Suprapubic skin (tissue), 4 donors: Measurements from ENCODE around the gene TDRD9. TPM values are rescaled to one million over a fixed set of nuclear protein-coding genes. Genes with fewer than 3 reads are reported as not detected.

ENCODE experiments used
- DNase-seq, 2 donors: peaks; one replicate each; pipeline ENCODE4 v3.0.0-alpha.2; 2019; ENCODE audit warnings: low spot score in 2 of 2
- H3K27ac ChIP-seq: fragments of 200-600 bp; sonication (generic); one replicate; pipeline ENCODE4 v1.5.1; 2019
- H3K27me3 ChIP-seq: fragments of 200-600 bp; sonication (generic); one replicate; pipeline ENCODE4 v1.5.1; 2019
- H3K36me3 ChIP-seq: fragments of 200-600 bp; sonication (generic); one replicate; pipeline ENCODE4 v1.5.1; 2019
- H3K4me1 ChIP-seq: fragments of 200-600 bp; sonication (generic); one replicate; pipeline ENCODE4 v1.5.1; 2019
- H3K4me3 ChIP-seq: fragments of 200-600 bp; sonication (generic); one replicate; pipeline ENCODE4 v1.5.1; 2019; ENCODE audit warnings: mild to moderate bottlenecking
- H3K9me3 ChIP-seq: fragments of 200-600 bp; sonication (generic); one replicate; pipeline ENCODE4 v1.5.1; 2019
- CTCF ChIP-seq, 2 donors: fragments of 200-600 bp in 1 of 2; fragments of 450-650 bp in 1 of 2; sonication (generic) in 1 of 2; IDR thresholded peaks; one replicate each; pipeline ENCODE4 v1.5.1; 2016 to 2019; ENCODE audit warnings: antibody characterized with exemption in 2 of 2, mild to moderate bottlenecking in 1 of 2, moderate library complexity in 1 of 2
- EP300 ChIP-seq: sonication (generic); formaldehyde crosslinking; IDR thresholded peaks from one replicate; pipeline ENCODE4 v1.6.1; 2017; ENCODE audit warnings: antibody characterized with exemption
- POLR2A ChIP-seq, 2 donors: fragments of 450-650 bp; IDR thresholded peaks; one replicate each; pipeline ENCODE4 v1.6.1; 2017; ENCODE audit warnings: antibody characterized with exemption in 2 of 2, mild to moderate bottlenecking in 2 of 2, moderate library complexity in 2 of 2
- POLR2AphosphoS5 ChIP-seq, 3 donors: sonication (generic); formaldehyde crosslinking; IDR thresholded peaks; one replicate each; pipeline ENCODE4 v1.6.1; 2017; ENCODE audit warnings: antibody characterized with exemption in 3 of 3
- WGBS: methylation state at CpG from one replicate; pipeline ENCODE4 v1.1.5; 2018; 5-methylcytosine and 5-hydroxymethylcytosine counted together
- total RNA-seq, 4 donors: library from RNA; depleted of rRNA; stranded (reverse); fragments of >200 nt; gene quantifications; one replicate each; pipeline ENCODE4 v1.1.0, GENCODE V29; 2016

TDRD9 gene
- total RNA-seq, 4 donors from 2014 or later, result 1.0 to 1.7 TPM; not detected in 2

GRCh38 chr14:104100171-104101085 is 172.2 kb downstream of the TDRD9 start:
- WGBS, result 61% methylated on average over 8 of the region's 23 CpGs
- no peak for TF ChIP-seq POLR2AphosphoS5 (IDR thresholded peaks at IDR 0.05)
- TF ChIP-seq CTCF (IDR thresholded peaks at IDR 0.05), result no peak
- no peak for TF ChIP-seq EP300
- no peak for TF ChIP-seq POLR2A (IDR thresholded peaks at IDR 0.05)
- H3K4me1 ChIP-seq, result peaks cover 64% of the 10 kb centered on the region
- no peak overlapping the region for H3K4me3 ChIP-seq
- no peaks in the 10 kb centered on the region for H3K9me3 ChIP-seq
- H3K27ac ChIP-seq, result peak overlapping the region; percentile 88
- peaks cover 9% of the 10 kb centered on the region for H3K27me3 ChIP-seq
- DNase-seq, result peak in 1 of 2 donors; percentile 64
- no peaks in the 10 kb centered on the region for H3K36me3 ChIP-seq

GRCh38 chr14:104101086-104101621 is 172.9 kb downstream of the TDRD9 start:
- Histone ChIP-seq H3K9me3 (no peaks in the 10 kb centered on the region), H3K4me3 (no peak overlapping the region), H3K4me1 (peaks cover 71% of the 10 kb centered on the region), H3K36me3 (no peaks in the 10 kb centered on the region), H3K27ac (peak overlapping the region; percentile 88), H3K27me3 (peaks cover 2% of the 10 kb centered on the region)
- no peak for TF ChIP-seq EP300
- TF ChIP-seq POLR2A (IDR thresholded peaks at IDR 0.05), result no peak
- TF ChIP-seq CTCF (IDR thresholded peaks at IDR 0.05), result no peak
- TF ChIP-seq POLR2AphosphoS5 (IDR thresholded peaks at IDR 0.05), result no peak
- 45% methylated on average over 6 of the region's 16 CpGs for WGBS
- DNase-seq, result peak; percentile 68 to 77

GRCh38 chr14:104101651-104102281 is 173.5 kb downstream of the TDRD9 start:
- no peak overlapping the region for H3K4me3 ChIP-seq
- no peak for TF ChIP-seq EP300
- TF ChIP-seq POLR2A (IDR thresholded peaks at IDR 0.05), result no peak
- no peak for TF ChIP-seq POLR2AphosphoS5 (IDR thresholded peaks at IDR 0.05)
- TF ChIP-seq CTCF (IDR thresholded peaks at IDR 0.05), result no peak
- peak in 1 of 2 donors; percentile 59 for DNase-seq
- H3K4me1 ChIP-seq, result peaks cover 76% of the 10 kb centered on the region
- peak overlapping the region; percentile 88 for H3K27ac ChIP-seq
- no peaks in the 10 kb centered on the region for H3K9me3 ChIP-seq
- no peaks in the 10 kb centered on the region for H3K36me3 ChIP-seq
- WGBS, result 56% methylated on average over 9 of the region's 16 CpGs
- no peaks in the 10 kb centered on the region for H3K27me3 ChIP-seq

Other genes with a start within 250 kb of the TDRD9 start
- 10 to 100 TPM in 3 of 4 donors, 1 to 10 TPM in 1; 7.5 to 20.5 (median 19.5) TPM for gene XRCC3, start 213.0 kb upstream of the TDRD9 start, total RNA-seq
- 100 to 1,000 TPM; 168 to 190 (median 177) TPM for gene ZFYVE21, start 212.6 kb upstream of the TDRD9 start, total RNA-seq
- gene PPP1R13B, start 80.9 kb upstream of the TDRD9 start, total RNA-seq, result 10 to 100 TPM; 21.7 to 51.6 (median 36.4) TPM
- gene RD3L, start 14.1 kb downstream of the TDRD9 start, total RNA-seq, result not detected
- gene ASPG, start 157.2 kb downstream of the TDRD9 start, total RNA-seq, result 10 to 100 TPM; 26.0 to 38.5 (median 28.2) TPM
- gene KIF26A, start 210.1 kb downstream of the TDRD9 start, total RNA-seq, result 1 to 10 TPM; 2.1 to 6.1 (median 4.6) TPM